ENCODE results near the gene NCKAP5.

DNA sequence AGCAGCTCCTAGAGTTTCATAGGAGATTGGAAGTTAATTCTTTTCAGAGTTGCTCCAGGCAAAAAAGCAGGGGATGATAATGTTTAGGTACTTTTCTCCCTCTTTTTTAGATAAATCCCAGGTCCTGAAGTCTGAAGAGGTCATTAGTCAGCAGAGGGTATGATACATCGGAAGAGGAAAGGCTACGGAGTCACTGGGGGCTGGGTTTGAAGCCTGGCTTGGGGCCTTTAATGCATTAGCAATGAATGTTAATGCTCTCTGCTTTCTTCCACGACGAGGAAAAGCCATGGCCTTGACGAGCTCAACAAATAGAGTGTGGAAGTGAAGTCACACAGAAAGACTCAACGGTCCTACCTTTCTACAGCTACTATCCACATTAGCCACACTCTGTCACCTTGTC is 235.1 kb downstream of the NCKAP5 start:
- TF ChIP-seq, protein P1, sequence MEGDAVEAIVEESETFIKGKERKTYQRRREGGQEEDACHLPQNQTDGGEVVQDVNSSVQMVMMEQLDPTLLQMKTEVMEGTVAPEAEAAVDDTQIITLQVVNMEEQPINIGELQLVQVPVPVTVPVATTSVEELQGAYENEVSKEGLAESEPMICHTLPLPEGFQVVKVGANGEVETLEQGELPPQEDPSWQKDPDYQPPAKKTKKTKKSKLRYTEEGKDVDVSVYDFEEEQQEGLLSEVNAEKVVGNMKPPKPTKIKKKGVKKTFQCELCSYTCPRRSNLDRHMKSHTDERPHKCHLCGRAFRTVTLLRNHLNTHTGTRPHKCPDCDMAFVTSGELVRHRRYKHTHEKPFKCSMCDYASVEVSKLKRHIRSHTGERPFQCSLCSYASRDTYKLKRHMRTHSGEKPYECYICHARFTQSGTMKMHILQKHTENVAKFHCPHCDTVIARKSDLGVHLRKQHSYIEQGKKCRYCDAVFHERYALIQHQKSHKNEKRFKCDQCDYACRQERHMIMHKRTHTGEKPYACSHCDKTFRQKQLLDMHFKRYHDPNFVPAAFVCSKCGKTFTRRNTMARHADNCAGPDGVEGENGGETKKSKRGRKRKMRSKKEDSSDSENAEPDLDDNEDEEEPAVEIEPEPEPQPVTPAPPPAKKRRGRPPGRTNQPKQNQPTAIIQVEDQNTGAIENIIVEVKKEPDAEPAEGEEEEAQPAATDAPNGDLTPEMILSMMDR (IDR thresholded peaks at IDR 0.05; ENCODE audit: insufficient read depth, low read length): no peak
- no peak for TF ChIP-seq POLR2AphosphoS5 (IDR thresholded peaks at IDR 0.05; ENCODE audit: low read depth)
- TF ChIP-seq, protein P2, sequence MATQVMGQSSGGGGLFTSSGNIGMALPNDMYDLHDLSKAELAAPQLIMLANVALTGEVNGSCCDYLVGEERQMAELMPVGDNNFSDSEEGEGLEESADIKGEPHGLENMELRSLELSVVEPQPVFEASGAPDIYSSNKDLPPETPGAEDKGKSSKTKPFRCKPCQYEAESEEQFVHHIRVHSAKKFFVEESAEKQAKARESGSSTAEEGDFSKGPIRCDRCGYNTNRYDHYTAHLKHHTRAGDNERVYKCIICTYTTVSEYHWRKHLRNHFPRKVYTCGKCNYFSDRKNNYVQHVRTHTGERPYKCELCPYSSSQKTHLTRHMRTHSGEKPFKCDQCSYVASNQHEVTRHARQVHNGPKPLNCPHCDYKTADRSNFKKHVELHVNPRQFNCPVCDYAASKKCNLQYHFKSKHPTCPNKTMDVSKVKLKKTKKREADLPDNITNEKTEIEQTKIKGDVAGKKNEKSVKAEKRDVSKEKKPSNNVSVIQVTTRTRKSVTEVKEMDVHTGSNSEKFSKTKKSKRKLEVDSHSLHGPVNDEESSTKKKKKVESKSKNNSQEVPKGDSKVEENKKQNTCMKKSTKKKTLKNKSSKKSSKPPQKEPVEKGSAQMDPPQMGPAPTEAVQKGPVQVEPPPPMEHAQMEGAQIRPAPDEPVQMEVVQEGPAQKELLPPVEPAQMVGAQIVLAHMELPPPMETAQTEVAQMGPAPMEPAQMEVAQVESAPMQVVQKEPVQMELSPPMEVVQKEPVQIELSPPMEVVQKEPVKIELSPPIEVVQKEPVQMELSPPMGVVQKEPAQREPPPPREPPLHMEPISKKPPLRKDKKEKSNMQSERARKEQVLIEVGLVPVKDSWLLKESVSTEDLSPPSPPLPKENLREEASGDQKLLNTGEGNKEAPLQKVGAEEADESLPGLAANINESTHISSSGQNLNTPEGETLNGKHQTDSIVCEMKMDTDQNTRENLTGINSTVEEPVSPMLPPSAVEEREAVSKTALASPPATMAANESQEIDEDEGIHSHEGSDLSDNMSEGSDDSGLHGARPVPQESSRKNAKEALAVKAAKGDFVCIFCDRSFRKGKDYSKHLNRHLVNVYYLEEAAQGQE (IDR thresholded peaks at IDR 0.05; ENCODE audit: insufficient replicate concordance, low read depth): no peak

Data from HL-60 (cell line).